ENCODE data around the gene SMPD4.
"Not testable (repeated sequence)": the region's sequence is repeated elsewhere in the genome, so short reads cannot be mapped to it uniquely, and the experiment has no call there.

The SMPD4 gene

GRCh38 chr2:130139331-130140280 is 41.8 kb downstream of the SMPD4 start:
- DNase-seq, result not testable (repeated sequence)

GRCh38 chr2:130138841-130139251 is 42.6 kb downstream of the SMPD4 start:
- DNase-seq, result peak; percentile 5

- DNase-seq, result not testable (repeated sequence)
Measured at GRCh38 chr2:130138326-130138725, 43.1 kb downstream of the SMPD4 start.

GRCh38 chr2:130137118-130137517 is 44.3 kb downstream of the SMPD4 start:
- not testable (repeated sequence) for DNase-seq

DNA sequence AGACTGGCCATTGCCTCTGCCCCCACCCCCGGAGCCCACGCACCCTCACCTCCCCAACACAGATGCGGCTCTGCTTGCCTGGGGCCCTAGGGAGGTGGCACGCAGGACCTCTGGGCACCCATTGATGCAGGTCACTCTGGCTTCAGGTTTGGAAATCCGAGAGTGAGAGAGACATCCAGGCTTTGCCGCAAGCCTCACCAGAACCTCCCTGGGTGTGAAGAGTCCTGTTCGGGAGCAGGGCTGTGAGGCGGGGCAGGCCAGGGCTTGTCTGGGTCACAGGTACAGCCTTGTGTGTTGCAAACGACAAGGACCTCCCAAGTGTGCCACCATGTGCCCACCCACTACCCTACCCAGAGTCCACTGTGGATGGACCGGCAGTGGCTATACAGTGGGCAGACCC is 44.9 kb downstream of the SMPD4 start:
- not testable (repeated sequence) for DNase-seq

DNA sequence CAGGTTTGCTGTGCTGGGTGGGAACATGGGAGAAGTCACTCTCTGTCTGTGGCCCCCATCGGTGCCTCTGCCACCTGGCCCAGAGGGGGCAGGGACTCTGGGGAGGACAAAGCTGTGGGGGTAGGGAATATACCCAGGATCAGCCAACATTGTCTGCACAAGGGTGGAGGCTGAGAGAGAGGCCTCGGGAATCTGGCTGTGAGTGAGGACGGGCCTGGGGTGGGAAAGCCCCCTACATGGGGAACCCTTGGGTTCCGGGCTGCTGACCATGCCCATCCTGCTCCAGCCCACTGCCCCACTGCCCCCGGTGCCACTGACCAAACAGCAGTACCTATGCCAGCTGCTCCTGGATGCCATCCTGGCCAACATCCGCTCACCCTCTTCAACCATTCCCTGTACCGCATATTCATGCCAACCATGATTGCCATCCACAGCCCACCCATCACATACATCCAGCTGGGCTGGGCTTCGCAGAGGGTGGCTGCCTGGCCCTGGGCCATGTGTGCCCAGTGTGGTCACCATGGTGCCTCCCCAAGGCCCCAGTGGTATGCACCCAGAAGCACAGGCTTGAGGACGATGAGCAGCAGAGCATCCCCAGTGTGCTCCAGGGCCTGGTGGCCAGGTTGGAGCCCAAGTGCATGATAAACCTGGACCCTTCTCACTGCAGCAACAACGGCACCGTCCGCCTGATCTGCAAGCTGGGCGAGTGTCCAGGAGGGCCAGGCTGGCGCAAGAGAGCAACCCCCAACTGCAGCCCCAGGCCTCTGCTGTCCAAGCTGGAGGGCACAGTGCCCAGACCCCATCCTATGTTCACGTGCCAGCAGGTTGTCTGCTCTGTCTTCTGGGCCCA is 45.5 kb downstream of the SMPD4 start:
- DNase-seq, result no peak

GRCh38 chr2:130129120-130129829 is 52.1 kb downstream of the SMPD4 start, which contains the start of gene POTEF:
TSS of gene POTEF (minus strand) at chr2:130129222. CDS start at chr2:130120515, 8,707 bp downstream.
- DNase-seq, result not testable (repeated sequence)

- not testable (repeated sequence) for DNase-seq
Measured at GRCh38 chr2:130128464-130128863, 52.9 kb downstream of the SMPD4 start.

DNA sequence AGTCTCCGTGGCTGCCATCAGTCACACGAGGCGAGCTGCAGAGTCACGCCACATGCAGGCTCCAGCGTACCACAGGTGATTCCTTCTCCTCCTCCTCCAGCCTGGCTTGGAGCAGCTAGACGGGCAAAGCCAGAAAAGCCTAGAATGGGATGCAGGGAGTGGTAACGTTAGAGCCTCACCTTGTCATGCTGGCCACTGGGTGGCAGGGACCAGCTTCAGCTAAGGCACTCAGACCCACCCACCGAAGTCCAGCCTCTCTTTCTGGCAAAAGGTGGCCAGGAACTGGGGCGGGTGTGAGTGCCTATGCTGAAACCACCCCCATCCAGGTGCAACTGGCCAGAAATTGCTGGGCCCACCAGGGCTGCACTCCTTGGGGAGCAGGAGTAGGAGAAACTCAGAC is 53.7 kb downstream of the SMPD4 start:
- not testable (repeated sequence) for DNase-seq

DNA sequence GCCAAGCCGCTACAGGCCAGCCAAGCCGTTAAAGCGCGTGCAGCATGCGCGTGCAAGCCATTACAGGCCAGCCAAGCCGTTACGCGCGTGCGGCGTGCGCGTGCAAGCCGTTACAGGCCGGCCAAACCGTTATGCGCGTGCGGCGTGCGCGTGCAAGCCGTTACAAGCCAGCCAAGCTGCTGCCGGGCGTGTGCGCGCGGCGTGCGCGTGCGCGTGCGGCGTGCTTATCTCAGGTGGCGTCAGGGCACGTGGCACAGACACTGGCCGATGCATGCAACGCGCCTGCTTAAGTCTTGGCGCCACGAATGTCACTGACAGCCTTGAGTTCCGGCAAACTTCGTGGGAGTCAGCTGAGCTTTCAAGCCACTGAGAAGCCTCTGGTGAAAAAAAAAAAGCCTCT is 60.5 kb downstream of the SMPD4 start:
- DNase-seq, result not testable (repeated sequence)

GRCh38 chr2:130102597-130103363 is 78.6 kb downstream of the SMPD4 start:
- not testable (repeated sequence) for DNase-seq

Data from NCI-H1694 (cell line).